ENCODE measurements around the gene UNC45A. TPM values are rescaled to one million over a fixed set of nuclear protein-coding genes. Genes with fewer than 3 reads are reported as not detected.

The UNC45A gene
- total and polyA plus RNA-seq, 2 of the 8 experiments (the other 6 are each of a cell fraction or from before 2014, with no cell fraction given), result 74.1 to 84.2 TPM

DNA sequence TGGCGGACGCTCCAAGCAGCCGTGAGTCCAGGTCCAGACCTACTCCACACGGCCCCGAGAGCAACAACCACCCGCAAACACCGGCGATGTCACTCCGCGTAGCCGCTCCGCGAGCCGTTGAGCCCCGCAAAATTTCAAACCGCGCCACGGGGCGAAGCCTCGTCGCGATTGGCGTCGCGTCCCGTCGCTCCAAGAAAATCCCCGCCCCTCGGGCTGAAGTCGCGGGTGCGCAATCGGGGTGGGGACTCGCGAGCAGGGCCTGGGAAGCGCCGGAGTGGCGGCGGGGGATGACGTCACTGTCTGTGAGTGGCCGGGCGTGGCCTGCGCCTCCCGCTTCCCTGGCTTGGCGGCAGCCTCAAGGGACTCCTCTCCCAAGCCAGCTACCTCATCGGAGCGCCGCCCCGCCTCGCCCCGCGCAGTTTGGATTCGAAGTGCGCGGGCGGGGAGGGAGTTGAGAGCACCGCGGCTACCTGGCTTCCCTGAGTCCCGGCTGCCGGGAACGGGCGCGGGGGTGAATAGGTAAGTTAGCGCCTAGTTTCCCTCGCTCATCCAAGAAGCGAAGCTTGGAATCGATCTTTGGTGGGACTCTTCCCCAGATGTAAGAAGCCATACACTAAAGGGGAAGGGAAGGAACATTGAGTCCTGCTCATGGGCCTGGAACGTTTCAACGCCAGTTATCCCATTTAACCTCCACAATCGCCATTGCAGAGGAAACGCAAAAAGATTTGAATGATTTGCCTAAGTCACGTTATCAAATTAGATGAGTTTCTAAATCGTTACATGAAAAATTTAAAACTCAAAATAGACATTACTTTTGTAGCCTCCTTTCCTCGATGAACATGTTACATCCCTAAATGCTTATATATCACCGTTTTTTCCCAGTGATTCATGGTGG is 59.6 kb downstream of the UNC45A start, which contains the start of gene PRC1 (continued):
- TF ChIP-seq HDAC2 (IDR thresholded peaks at IDR 0.05; ENCODE audit: borderline replicate concordance in 1 of 2, low read depth in 2 of 2, low read length in 2 of 2) (0 out of 4 replicates have a peak, but pooled peaks of 1 of the 2 experiments have one; percentile 9), BACH1 (IDR thresholded peaks at IDR 0.05; ENCODE audit: low read length) (peak; percentile 81), POU5F1 (IDR thresholded peaks at IDR 0.05; ENCODE audit: low read depth, low read length) (no peak), KDM5A (IDR thresholded peaks at IDR 0.05; ENCODE audit: low read length) (0 out of 2 replicates have a peak, but pooled peaks have one; percentile 15), JUND (IDR thresholded peaks at IDR 0.05; ENCODE audit: low read length) (peak; percentile 99), SAP30 (IDR thresholded peaks at IDR 0.05; ENCODE audit: insufficient read depth, insufficient replicate concordance, low read length) (peak; percentile 69), ASH2L (IDR thresholded peaks at IDR 0.05; ENCODE audit: low read length) (peak; percentile 88), SRF (IDR thresholded peaks at IDR 0.05; ENCODE audit: low read depth, low read length) (peak; percentile 55; the same call in 1 of the 2 replicates), TCF12 (IDR thresholded peaks at IDR 0.05; ENCODE audit: low read depth, low read length) (0 out of 2 replicates have a peak, but pooled peaks have one; percentile 11), BCL11A (IDR thresholded peaks at IDR 0.05; ENCODE audit: low read depth in 2 of 2, low read length in 2 of 2) (no peak), BRCA1 (IDR thresholded peaks at IDR 0.05; ENCODE audit: low read depth, low read length) (peak; percentile 59; the same call in 1 of the 2 replicates), NANOG (IDR thresholded peaks at IDR 0.05; ENCODE audit: insufficient read depth, low read depth, low read length, poor library complexity, severe bottlenecking) (peak; percentile 39), POLR2A (IDR thresholded peaks at IDR 0.05; ENCODE audit: control extremely low read depth in 1 of 2, low read depth in 2 of 2, low read length in 2 of 2) (peak; percentile 90 to 95), GABPA (IDR thresholded peaks at IDR 0.05; ENCODE audit: borderline replicate concordance, insufficient read depth, low read length) (no peak), TAF7 (optimal IDR thresholded peaks at IDR 0.05; ENCODE audit: borderline replicate concordance, low read depth, low read length) (peak; percentile 90), TEAD4 (IDR thresholded peaks at IDR 0.05; ENCODE audit: low read depth, low read length) (no peak), JUN (IDR thresholded peaks at IDR 0.05; ENCODE audit: low read depth, low read length) (peak; percentile 84), CBX5 (IDR thresholded peaks at IDR 0.05; ENCODE audit: low read depth, low read length) (no peak)
- TF ChIP-seq, protein P1, sequence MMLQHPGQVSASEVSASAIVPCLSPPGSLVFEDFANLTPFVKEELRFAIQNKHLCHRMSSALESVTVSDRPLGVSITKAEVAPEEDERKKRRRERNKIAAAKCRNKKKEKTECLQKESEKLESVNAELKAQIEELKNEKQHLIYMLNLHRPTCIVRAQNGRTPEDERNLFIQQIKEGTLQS (IDR thresholded peaks at IDR 0.05; ENCODE audit: insufficient read depth, low read depth, low read length), result peak; percentile 51; the same call in 1 of the 2 replicates
- TF ChIP-seq, protein P2, sequence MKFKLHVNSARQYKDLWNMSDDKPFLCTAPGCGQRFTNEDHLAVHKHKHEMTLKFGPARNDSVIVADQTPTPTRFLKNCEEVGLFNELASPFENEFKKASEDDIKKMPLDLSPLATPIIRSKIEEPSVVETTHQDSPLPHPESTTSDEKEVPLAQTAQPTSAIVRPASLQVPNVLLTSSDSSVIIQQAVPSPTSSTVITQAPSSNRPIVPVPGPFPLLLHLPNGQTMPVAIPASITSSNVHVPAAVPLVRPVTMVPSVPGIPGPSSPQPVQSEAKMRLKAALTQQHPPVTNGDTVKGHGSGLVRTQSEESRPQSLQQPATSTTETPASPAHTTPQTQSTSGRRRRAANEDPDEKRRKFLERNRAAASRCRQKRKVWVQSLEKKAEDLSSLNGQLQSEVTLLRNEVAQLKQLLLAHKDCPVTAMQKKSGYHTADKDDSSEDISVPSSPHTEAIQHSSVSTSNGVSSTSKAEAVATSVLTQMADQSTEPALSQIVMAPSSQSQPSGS (IDR thresholded peaks at IDR 0.05; ENCODE audit: low read length), result peak; percentile 76; the same call in 1 of the 2 replicates
